GM23338 (cell line): Measurements from ENCODE around the gene SUCLG2. TPM values are rescaled to one million over a fixed set of nuclear protein-coding genes. Genes with fewer than 3 reads are reported as not detected.

ENCODE experiments used
- ATAC-seq: fragments of 200-7000 bp; cut with Tn5 transposase; 3 replicates; pipeline ENCODE4 v1.9.1; 2020
- DNase-seq: peaks from one replicate; pipeline ENCODE4 v3.0.0-alpha.2; 2015; ENCODE audit warnings: low spot score
- H2AFZ ChIP-seq: fragments of 200-600 bp; sonication (generic); 2 replicates; pipeline ENCODE4 v1.8.0; 2016; ENCODE audit warnings: antibody characterized with exemption, mild to moderate bottlenecking, moderate library complexity
- H3F3A ChIP-seq: fragments of 200-600 bp; sonication (generic); replicated peaks from 2 replicates; pipeline ENCODE4 v1.8.0; 2017; ENCODE audit warnings: antibody characterized with exemption, mixed run types, low read depth
- H3K27ac ChIP-seq: fragments of 200-600 bp; sonication (generic); 2 replicates; pipeline ENCODE4 v1.6.1; 2016; ENCODE audit warnings: low read depth
- H3K27me3 ChIP-seq: fragments of 200-600 bp; sonication (generic); 2 replicates; pipeline ENCODE4 v1.8.0; 2016; ENCODE audit warnings: mild to moderate bottlenecking, mixed run types, moderate library complexity; ENCODE audit not compliant: insufficient read depth
- H3K36me3 ChIP-seq: fragments of 200-600 bp; sonication (generic); 2 replicates; pipeline ENCODE4 v1.8.0; 2016; ENCODE audit warnings: mild to moderate bottlenecking; ENCODE audit not compliant: insufficient read depth
- H3K4me1 ChIP-seq: fragments of 200-600 bp; sonication (generic); 2 replicates; pipeline ENCODE4 v1.8.0; 2016; ENCODE audit warnings: mild to moderate bottlenecking, moderate library complexity; ENCODE audit not compliant: insufficient read depth
- H3K4me2 ChIP-seq: fragments of 200-600 bp; sonication (generic); 2 replicates; pipeline ENCODE4 v1.7.1; 2017; ENCODE audit warnings: mixed run types
- H3K4me3 ChIP-seq: fragments of 200-600 bp; sonication (generic); 2 replicates; pipeline ENCODE4 v1.6.1; 2016; ENCODE audit warnings: mixed run types
- H3K79me2 ChIP-seq: fragments of 200-600 bp; sonication (generic); replicated peaks from 2 replicates; pipeline ENCODE4 v1.8.0; 2017; ENCODE audit warnings: mild to moderate bottlenecking; ENCODE audit not compliant: insufficient read depth
- H3K9me2 ChIP-seq: fragments of 200-600 bp; sonication (generic); 2 replicates; pipeline ENCODE4 v1.8.0; 2017; ENCODE audit not compliant: insufficient read depth
- H4K20me1 ChIP-seq: fragments of 200-600 bp; sonication (generic); replicated peaks from 2 replicates; pipeline ENCODE4 v1.8.0; 2017; ENCODE audit warnings: mild to moderate bottlenecking; ENCODE audit not compliant: insufficient read depth
- H3K27ac Mint-ChIP-seq: 2 replicates; pipeline ENCODE4 v1.8.0; 2020; ENCODE audit warnings: inconsistent platforms, mild to moderate bottlenecking, moderate library complexity, mixed read lengths
- H3K27me3 Mint-ChIP-seq: 3 replicates; pipeline ENCODE4 v1.8.0; 2022; ENCODE audit warnings: low read depth, mild to moderate bottlenecking, moderate library complexity, mixed read lengths, inconsistent platforms; ENCODE audit not compliant: insufficient read depth, poor library complexity
- H3K36me3 Mint-ChIP-seq: 3 replicates; pipeline ENCODE4 v1.8.0; 2021; ENCODE audit warnings: low read depth, mild to moderate bottlenecking, inconsistent platforms, moderate library complexity, mixed read lengths
- H3K4me1 Mint-ChIP-seq: 3 replicates; pipeline ENCODE4 v1.8.0; 2020; ENCODE audit warnings: mild to moderate bottlenecking, inconsistent platforms, mixed read lengths
- H3K4me3 Mint-ChIP-seq: 3 replicates; pipeline ENCODE4 v1.8.0; 2021; ENCODE audit warnings: moderate library complexity, mild to moderate bottlenecking, inconsistent platforms, mixed read lengths
- H3K9me3 Mint-ChIP-seq: 3 replicates; pipeline ENCODE4 v1.8.0; 2020; ENCODE audit warnings: moderate library complexity, mild to moderate bottlenecking, inconsistent platforms, mixed read lengths
- EZH2 ChIP-seq: fragments of 200-600 bp; sonication (generic); IDR thresholded peaks from one replicate; pipeline ENCODE4 v1.8.0; 2017; ENCODE audit warnings: antibody characterized with exemption, mild to moderate bottlenecking, low read depth; ENCODE audit not compliant: unreplicated experiment
- NANOG ChIP-seq: IDR thresholded peaks from 2 replicates; pipeline ENCODE4 v1.6.1; 2016; ENCODE audit warnings: antibody characterized with exemption, borderline replicate concordance
- REST ChIP-seq: IDR thresholded peaks from one replicate; pipeline ENCODE4 v1.6.1; 2018; ENCODE audit warnings: antibody characterized with exemption; ENCODE audit not compliant: unreplicated experiment
- STAT1 ChIP-seq: IDR thresholded peaks from one replicate; pipeline ENCODE4 v1.6.1; 2016; ENCODE audit warnings: antibody characterized with exemption; ENCODE audit not compliant: unreplicated experiment
- ZNF114 ChIP-seq: fragments of 250-450 bp; sonication (Bioruptor Pico); IDR thresholded peaks from 2 replicates; pipeline ENCODE4 v1.5.0; 2020; ENCODE audit warnings: mild to moderate bottlenecking, moderate library complexity
- ZNF462 ChIP-seq: fragments of 250-450 bp; sonication (Bioruptor Pico); IDR thresholded peaks from 2 replicates; pipeline ENCODE4 v1.5.0; 2020; ENCODE audit warnings: mild to moderate bottlenecking, moderate library complexity
- polyA plus RNA-seq: library from polyadenylated mRNA; unstranded; fragments of >200 nt; fragmentation: Nextera tagmentation; extraction: Ambion mirVana; gene quantifications from 2 replicates; pipeline ENCODE4 v1.2.1, GENCODE V29; 2016
- total RNA-seq: library from RNA; depleted of rRNA; stranded (reverse); fragments of >200 nt; shearing (Covaris generic); gene quantifications from 2 replicates; pipeline ENCODE4 v1.2.3, GENCODE V29; 2014

Gene SUCLG2
- total and polyA plus RNA-seq, 2 experiments from 2014 or later = 29.3 to 39.0 TPM

DNA sequence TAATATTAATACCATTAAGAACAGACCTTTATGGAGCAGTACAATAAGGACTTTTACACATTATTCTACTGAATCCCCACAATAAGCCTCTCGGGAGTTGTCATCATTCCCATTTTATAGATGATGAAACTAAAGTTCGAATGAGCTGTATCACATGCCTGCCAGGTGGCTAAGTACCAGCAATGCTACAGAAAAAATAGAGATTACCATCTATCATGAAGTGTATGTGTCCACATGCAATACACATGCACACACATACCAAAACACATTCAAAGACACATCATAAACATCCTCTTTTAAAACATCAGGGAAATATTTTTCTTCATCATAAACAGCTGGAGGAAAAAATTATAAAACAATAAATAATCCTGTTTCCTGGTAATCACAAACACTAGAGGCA, 136.6 kb downstream of the SUCLG2 start (continued):
- TF ChIP-seq ZNF462 (no peak), ZNF114 (CRISPR knock-in tag) (no peak), REST (no peak)

DNA sequence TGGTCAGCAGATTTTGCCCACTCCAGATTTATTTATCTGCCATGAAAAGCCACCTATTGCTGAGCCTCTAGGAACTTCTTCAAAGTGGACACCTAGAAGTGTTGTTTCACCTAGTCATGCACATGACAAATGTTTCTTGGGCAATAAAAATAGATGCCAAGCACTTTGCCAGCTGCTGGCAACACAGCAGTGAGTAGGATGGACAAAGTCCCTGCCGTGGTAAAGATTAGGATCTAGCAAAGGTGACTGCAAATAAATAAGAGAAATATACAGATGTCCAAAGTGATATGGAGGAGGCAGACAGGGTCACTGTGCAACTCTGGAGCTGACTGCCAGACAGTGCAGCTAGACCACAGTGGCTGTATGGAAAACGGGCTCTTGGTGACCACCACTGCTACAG, 137.9 kb downstream of the SUCLG2 start:
- no peaks in the 10 kb centered on the region for H3K27me3 Mint-ChIP-seq
- no peaks in the 10 kb centered on the region for H3K9me3 Mint-ChIP-seq
- peaks cover 14% of the 10 kb centered on the region for H3K9me2 ChIP-seq
- DNase-seq = no peak
- peaks cover 13% of the 10 kb centered on the region; the same call in 1 of the 2 replicates for H3K4me1 ChIP-seq
- no peak overlapping the region for H3K4me3 Mint-ChIP-seq
- H3K27ac Mint-ChIP-seq = no peak overlapping the region; the same call in 1 of the 2 replicates
- peaks cover 11% of the 10 kb centered on the region for H3K36me3 Mint-ChIP-seq
- no peak overlapping the region for H2AFZ ChIP-seq
- H3F3A ChIP-seq = no peaks in the 10 kb centered on the region
- H4K20me1 ChIP-seq = no peaks in the 10 kb centered on the region
- no peaks in the 10 kb centered on the region for H3K36me3 ChIP-seq
- no peaks in the 10 kb centered on the region for H3K27me3 ChIP-seq
- H3K4me1 Mint-ChIP-seq = peaks cover 13% of the 10 kb centered on the region
- H3K79me2 ChIP-seq = no peaks in the 10 kb centered on the region
- H3K4me2 ChIP-seq = no peak overlapping the region; the same call in 1 of the 2 replicates
- H3K27ac ChIP-seq = no peak overlapping the region
- H3K4me3 ChIP-seq = no peak overlapping the region
- ATAC-seq = no peak
- TF ChIP-seq STAT1 = no peak
- no peak for TF ChIP-seq NANOG
- no peak for TF ChIP-seq EZH2
- no peak for TF ChIP-seq ZNF462
